WTC11 (cell line): ENCODE measurements around the gene ZNF771. TPM values are rescaled to one million over a fixed set of nuclear protein-coding genes. Genes with fewer than 3 reads are reported as not detected.

Source experiments
- ATAC-seq: fragments of 200-7000 bp; cut with Tn5 transposase; 2 replicates; pipeline ENCODE4 v1.10.0; 2021; ENCODE audit warnings: mild to moderate bottlenecking, moderate library complexity
- CTCF ChIA-PET: fragments of 300-600 bp; sonication (Branson Sonifier 250); formaldehyde crosslinking; loops from one replicate; lab custom pipeline; 2021; ENCODE audit warnings: antibody characterized with exemption; lab: Charles Lee
- POLR2A ChIA-PET: fragments of 350-600 bp; sonication (Branson Sonifier 250); formaldehyde crosslinking; loops from one replicate; lab custom pipeline; 2021; ENCODE audit warnings: antibody characterized with exemption; lab: Charles Lee
- DNase-seq: peaks from one replicate; pipeline ENCODE4 v3.0.0; 2021; ENCODE audit warnings: low spot score
- H3K27ac Mint-ChIP-seq: 2 replicates; pipeline ENCODE4 v1.8.0; 2021; ENCODE audit warnings: mixed read lengths
- H3K27me3 Mint-ChIP-seq: 2 replicates; pipeline ENCODE4 v1.8.0; 2021; ENCODE audit warnings: low read depth, mild to moderate bottlenecking, moderate library complexity, mixed read lengths
- H3K36me3 Mint-ChIP-seq: 2 replicates; pipeline ENCODE4 v1.8.0; 2021; ENCODE audit warnings: mixed read lengths
- H3K4me1 Mint-ChIP-seq: 2 replicates; pipeline ENCODE4 v1.8.0; 2022; ENCODE audit warnings: mixed read lengths
- H3K4me3 Mint-ChIP-seq: 2 replicates; pipeline ENCODE4 v1.8.0; 2021; ENCODE audit warnings: mild to moderate bottlenecking, moderate library complexity, mixed read lengths
- H3K9me3 Mint-ChIP-seq: 2 replicates; pipeline ENCODE4 v1.8.0; 2021; ENCODE audit warnings: mixed read lengths
- EMX1 ChIP-seq: fragments of 250-450 bp; sonication (Bioruptor Pico); IDR thresholded peaks from 2 replicates; pipeline ENCODE4 v1.8.0; 2021; ENCODE audit warnings: mild to moderate bottlenecking
- FOXJ3 ChIP-seq: sonication (generic); formaldehyde crosslinking; IDR thresholded peaks from 2 replicates; pipeline ENCODE4 v1.9.0; 2021; ENCODE audit warnings: missing genetic modification reagents, mild to moderate bottlenecking, borderline replicate concordance
- GABPB1 ChIP-seq: sonication (generic); formaldehyde crosslinking; IDR thresholded peaks from 2 replicates; pipeline ENCODE4 v1.8.1; 2023; ENCODE audit warnings: mild to moderate bottlenecking, missing genetic modification reagents
- NR1H2 ChIP-seq: sonication (generic); formaldehyde crosslinking; IDR thresholded peaks from 2 replicates; pipeline ENCODE4 v1.9.0; 2021; ENCODE audit warnings: mild to moderate bottlenecking, moderate library complexity, missing genetic modification reagents
- SMAD3 ChIP-seq: sonication (generic); formaldehyde crosslinking; IDR thresholded peaks from 2 replicates; pipeline ENCODE4 v1.8.0; 2022; ENCODE audit warnings: missing genetic modification reagents, mild to moderate bottlenecking, borderline replicate concordance
- SP1 ChIP-seq: sonication (generic); formaldehyde crosslinking; conservative IDR thresholded peaks from 2 replicates; pipeline ENCODE4 v1.8.1; 2022; ENCODE audit warnings: missing genetic modification reagents
- TEAD1 ChIP-seq: sonication (generic); formaldehyde crosslinking; IDR thresholded peaks from 2 replicates; pipeline ENCODE4 v1.8.0; 2022; ENCODE audit warnings: mild to moderate bottlenecking, missing genetic modification reagents
- ZNF121 ChIP-seq: sonication (generic); formaldehyde crosslinking; IDR thresholded peaks from 2 replicates; pipeline ENCODE4 v1.8.0; 2023; ENCODE audit warnings: missing genetic modification reagents
- ZNF138 ChIP-seq: sonication (generic); formaldehyde crosslinking; conservative IDR thresholded peaks from 2 replicates; pipeline ENCODE4 v1.8.1; 2022; ENCODE audit warnings: mild to moderate bottlenecking, moderate library complexity, missing genetic modification reagents
- ZNF232 ChIP-seq: sonication (generic); formaldehyde crosslinking; IDR thresholded peaks from 2 replicates; pipeline ENCODE4 v1.8.0; 2022; ENCODE audit warnings: mild to moderate bottlenecking, missing genetic modification reagents
- ZNF416 ChIP-seq: fragments of 250-450 bp; sonication (Bioruptor Pico); IDR thresholded peaks from 2 replicates; pipeline ENCODE4 v1.9.0; 2021; ENCODE audit warnings: mild to moderate bottlenecking, inconsistent platforms
- total RNA-seq: library from RNA; stranded (reverse); gene quantifications from 3 replicates; pipeline ENCODE4 v1.2.3, GENCODE V29; 2021
- TF ChIP-seq, protein P1 (sequence below): sonication (generic); formaldehyde crosslinking; IDR thresholded peaks from 2 replicates; pipeline ENCODE4 v1.8.1; 2023; ENCODE audit warnings: mild to moderate bottlenecking, moderate library complexity, missing genetic modification reagents
- TF ChIP-seq, protein P2 (sequence below): sonication (generic); formaldehyde crosslinking; IDR thresholded peaks from 2 replicates; pipeline ENCODE4 v1.8.0; 2022; ENCODE audit warnings: mild to moderate bottlenecking, missing genetic modification reagents
- TF ChIP-seq, protein P3 (sequence below): sonication (generic); formaldehyde crosslinking; IDR thresholded peaks from 2 replicates; pipeline ENCODE4 v1.8.0; 2023; ENCODE audit warnings: missing genetic modification reagents
- TF ChIP-seq, protein P4 (sequence below): sonication (generic); formaldehyde crosslinking; IDR thresholded peaks from 2 replicates; pipeline ENCODE4 v1.8.0; 2022; ENCODE audit warnings: missing genetic modification reagents
- TF ChIP-seq, protein P5 (sequence below): fragments of 250-450 bp; sonication (Bioruptor Pico); IDR thresholded peaks from 2 replicates; pipeline ENCODE4 v1.9.0; 2021; ENCODE audit warnings: mild to moderate bottlenecking
- TF ChIP-seq, protein P6 (sequence below): fragments of 250-450 bp; sonication (Bioruptor Pico); IDR thresholded peaks from 2 replicates; pipeline ENCODE4 v1.9.0; 2021; ENCODE audit warnings: mild to moderate bottlenecking

ZNF771 gene
- total RNA-seq, 1 experiment from 2014 or later: 10.0 TPM

DNA sequence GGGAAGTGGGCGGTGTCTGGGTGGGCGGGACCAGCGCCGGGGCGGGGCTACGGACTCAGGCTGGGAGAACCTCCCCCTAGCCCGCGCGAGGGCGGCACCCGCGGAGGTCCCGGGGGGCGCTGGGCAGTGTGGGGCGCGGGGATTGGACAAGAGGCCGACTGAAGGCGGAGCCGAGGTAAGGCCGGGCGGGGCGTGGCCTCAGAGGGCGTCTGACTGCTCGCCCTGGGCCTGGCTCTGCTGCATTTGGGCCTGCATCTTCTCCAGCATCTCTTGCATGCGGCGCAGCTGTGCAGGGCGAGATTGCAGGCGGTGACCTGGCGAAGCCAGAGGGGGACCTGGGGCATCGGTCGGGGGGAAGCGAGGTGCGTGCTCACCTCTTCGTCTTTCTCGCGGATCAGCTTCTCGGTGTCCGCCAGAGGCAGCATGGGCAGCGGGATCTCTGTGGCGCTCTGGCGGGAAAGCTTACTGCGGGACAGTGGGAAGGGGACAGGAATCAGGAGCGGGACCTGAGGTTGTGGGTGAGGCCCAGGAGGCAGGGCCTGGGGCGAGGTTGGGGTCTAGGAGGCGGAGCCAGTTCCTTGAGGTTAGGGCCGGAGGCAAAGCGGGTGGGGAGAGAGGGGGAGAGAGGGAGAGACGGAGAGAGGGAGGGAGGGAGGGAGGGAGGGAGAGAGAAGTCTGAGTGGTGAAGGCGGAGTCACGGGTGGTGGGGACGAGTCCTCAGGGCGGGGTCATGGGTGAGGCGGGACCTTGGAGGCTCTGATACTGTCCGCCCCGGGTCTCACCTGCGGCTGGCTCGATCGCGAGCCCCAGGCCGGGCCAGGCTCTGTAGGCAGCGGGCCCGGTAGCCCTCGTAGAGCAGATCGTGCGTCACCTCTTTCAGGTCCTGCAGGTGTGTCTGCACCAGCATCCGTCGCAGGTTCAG, 28.9 kb upstream of the ZNF771 start (continued):
- TF ChIP-seq, protein P1, sequence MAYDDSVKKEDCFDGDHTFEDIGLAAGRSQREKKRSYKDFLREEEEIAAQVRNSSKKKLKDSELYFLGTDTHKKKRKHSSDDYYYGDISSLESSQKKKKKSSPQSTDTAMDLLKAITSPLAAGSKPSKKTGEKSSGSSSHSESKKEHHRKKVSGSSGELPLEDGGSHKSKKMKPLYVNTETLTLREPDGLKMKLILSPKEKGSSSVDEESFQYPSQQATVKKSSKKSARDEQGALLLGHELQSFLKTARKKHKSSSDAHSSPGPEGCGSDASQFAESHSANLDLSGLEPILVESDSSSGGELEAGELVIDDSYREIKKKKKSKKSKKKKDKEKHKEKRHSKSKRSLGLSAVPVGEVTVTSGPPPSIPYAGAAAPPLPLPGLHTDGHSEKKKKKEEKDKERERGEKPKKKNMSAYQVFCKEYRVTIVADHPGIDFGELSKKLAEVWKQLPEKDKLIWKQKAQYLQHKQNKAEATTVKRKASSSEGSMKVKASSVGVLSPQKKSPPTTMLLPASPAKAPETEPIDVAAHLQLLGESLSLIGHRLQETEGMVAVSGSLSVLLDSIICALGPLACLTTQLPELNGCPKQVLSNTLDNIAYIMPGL: no peak; the same call in 1 of the 2 replicates
- TF ChIP-seq, protein P2, sequence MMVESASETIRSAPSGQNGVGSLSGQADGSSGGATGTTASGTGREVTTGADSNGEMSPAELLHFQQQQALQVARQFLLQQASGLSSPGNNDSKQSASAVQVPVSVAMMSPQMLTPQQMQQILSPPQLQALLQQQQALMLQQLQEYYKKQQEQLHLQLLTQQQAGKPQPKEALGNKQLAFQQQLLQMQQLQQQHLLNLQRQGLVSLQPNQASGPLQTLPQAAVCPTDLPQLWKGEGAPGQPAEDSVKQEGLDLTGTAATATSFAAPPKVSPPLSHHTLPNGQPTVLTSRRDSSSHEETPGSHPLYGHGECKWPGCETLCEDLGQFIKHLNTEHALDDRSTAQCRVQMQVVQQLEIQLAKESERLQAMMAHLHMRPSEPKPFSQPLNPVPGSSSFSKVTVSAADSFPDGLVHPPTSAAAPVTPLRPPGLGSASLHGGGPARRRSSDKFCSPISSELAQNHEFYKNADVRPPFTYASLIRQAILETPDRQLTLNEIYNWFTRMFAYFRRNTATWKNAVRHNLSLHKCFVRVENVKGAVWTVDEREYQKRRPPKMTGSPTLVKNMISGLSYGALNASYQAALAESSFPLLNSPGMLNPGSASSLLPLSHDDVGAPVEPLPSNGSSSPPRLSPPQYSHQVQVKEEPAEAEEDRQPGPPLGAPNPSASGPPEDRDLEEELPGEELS (CRISPR knock-in tag): peak; percentile 94
- no peak for TF ChIP-seq ZNF138
- TF ChIP-seq NR1H2: no peak
- TF ChIP-seq TEAD1 (CRISPR knock-in tag): peak; percentile 37; the same call in 1 of the 2 replicates
- TF ChIP-seq ZNF416 (CRISPR knock-in tag): 0 out of 2 replicates have a peak, but pooled peaks have one; percentile 7
- TF ChIP-seq, protein P3, sequence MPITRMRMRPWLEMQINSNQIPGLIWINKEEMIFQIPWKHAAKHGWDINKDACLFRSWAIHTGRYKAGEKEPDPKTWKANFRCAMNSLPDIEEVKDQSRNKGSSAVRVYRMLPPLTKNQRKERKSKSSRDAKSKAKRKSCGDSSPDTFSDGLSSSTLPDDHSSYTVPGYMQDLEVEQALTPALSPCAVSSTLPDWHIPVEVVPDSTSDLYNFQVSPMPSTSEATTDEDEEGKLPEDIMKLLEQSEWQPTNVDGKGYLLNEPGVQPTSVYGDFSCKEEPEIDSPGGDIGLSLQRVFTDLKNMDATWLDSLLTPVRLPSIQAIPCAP (CRISPR knock-in tag): peak; percentile 85
- no peak for TF ChIP-seq EMX1 (CRISPR knock-in tag)
- no peak for TF ChIP-seq SMAD3 (CRISPR knock-in tag)
- 0 out of 2 replicates have a peak, but pooled peaks have one; percentile 50 for TF ChIP-seq GABPB1
- TF ChIP-seq, protein P4, sequence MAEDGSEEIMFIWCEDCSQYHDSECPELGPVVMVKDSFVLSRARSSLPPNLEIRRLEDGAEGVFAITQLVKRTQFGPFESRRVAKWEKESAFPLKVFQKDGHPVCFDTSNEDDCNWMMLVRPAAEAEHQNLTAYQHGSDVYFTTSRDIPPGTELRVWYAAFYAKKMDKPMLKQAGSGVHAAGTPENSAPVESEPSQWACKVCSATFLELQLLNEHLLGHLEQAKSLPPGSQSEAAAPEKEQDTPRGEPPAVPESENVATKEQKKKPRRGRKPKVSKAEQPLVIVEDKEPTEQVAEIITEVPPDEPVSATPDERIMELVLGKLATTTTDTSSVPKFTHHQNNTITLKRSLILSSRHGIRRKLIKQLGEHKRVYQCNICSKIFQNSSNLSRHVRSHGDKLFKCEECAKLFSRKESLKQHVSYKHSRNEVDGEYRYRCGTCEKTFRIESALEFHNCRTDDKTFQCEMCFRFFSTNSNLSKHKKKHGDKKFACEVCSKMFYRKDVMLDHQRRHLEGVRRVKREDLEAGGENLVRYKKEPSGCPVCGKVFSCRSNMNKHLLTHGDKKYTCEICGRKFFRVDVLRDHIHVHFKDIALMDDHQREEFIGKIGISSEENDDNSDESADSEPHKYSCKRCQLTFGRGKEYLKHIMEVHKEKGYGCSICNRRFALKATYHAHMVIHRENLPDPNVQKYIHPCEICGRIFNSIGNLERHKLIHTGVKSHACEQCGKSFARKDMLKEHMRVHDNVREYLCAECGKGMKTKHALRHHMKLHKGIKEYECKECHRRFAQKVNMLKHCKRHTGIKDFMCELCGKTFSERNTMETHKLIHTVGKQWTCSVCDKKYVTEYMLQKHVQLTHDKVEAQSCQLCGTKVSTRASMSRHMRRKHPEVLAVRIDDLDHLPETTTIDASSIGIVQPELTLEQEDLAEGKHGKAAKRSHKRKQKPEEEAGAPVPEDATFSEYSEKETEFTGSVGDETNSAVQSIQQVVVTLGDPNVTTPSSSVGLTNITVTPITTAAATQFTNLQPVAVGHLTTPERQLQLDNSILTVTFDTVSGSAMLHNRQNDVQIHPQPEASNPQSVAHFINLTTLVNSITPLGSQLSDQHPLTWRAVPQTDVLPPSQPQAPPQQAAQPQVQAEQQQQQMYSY: no peak
- TF ChIP-seq, protein P5, sequence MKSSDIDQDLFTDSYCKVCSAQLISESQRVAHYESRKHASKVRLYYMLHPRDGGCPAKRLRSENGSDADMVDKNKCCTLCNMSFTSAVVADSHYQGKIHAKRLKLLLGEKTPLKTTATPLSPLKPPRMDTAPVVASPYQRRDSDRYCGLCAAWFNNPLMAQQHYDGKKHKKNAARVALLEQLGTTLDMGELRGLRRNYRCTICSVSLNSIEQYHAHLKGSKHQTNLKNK: 0 out of 2 replicates have a peak, but pooled peaks have one; percentile 34
- TF ChIP-seq ZNF121: 0 out of 2 replicates have a peak, but pooled peaks have one; percentile 62
- TF ChIP-seq FOXJ3: no peak

DNA sequence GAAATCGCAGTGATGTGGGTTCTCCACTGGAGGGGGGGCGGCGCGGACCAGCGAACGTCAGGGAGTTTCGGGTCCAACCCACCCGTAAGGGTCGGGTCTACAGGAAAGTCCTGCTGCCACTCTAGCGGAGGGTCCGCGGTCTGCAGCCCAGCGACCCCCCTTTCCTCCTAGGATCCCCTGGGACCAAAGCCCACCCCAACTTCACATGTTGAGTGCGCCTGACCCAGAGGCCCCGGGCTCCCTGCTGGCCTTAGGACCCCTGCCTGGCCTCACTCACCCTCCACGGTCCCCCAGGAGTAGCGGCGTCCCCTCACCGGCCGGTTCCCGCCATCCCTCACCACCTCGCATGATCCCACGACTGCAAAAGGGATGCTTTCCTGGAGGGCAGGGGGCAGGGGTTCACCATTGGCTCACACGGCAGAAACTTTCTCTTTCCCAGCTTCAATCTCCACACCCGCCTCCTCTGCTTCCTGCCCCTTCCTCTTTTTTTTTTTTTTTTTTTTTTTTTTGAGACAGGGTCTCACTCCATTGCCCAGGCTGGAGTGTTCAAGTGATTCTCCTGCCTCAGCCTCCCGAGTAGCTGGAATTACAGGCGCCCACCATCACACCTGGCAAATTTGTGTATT, 28.1 kb upstream of the ZNF771 start:
- Mint-ChIP-seq H3K27me3 (peaks cover 7% of the 10 kb centered on the region), H3K4me1 (peaks cover 14% of the 10 kb centered on the region), H3K36me3 (0 out of 2 replicates have a peak, but pooled peaks cover 2% of the 10 kb centered on the region), H3K27ac (peak overlapping the region; percentile 89), H3K9me3 (no peaks in the 10 kb centered on the region), H3K4me3 (peak overlapping the region; percentile 96)
- CTCF ChIA-PET: interaction anchor here (1.6 kb wide), 2 partner anchors 16 to 30 kb away, joined by 6 to 7 read pairs; partner anchors contain the start of gene ZNF48
- POLR2A ChIA-PET: interaction anchor here (0.8 kb wide), 1 partner anchor 16 kb away, joined by 4 read pairs; the partner anchor contains the start of gene ZNF48
- ATAC-seq: no peak
- DNase-seq: no peak
- TF ChIP-seq ZNF232 (CRISPR knock-in tag) (0 out of 2 replicates have a peak, but pooled peaks have one; percentile 28), ZNF416 (CRISPR knock-in tag) (0 out of 2 replicates have a peak, but pooled peaks have one; percentile 1), SP1 (0 out of 2 replicates have a peak, but pooled peaks have one; percentile 5)
- TF ChIP-seq, protein P6, sequence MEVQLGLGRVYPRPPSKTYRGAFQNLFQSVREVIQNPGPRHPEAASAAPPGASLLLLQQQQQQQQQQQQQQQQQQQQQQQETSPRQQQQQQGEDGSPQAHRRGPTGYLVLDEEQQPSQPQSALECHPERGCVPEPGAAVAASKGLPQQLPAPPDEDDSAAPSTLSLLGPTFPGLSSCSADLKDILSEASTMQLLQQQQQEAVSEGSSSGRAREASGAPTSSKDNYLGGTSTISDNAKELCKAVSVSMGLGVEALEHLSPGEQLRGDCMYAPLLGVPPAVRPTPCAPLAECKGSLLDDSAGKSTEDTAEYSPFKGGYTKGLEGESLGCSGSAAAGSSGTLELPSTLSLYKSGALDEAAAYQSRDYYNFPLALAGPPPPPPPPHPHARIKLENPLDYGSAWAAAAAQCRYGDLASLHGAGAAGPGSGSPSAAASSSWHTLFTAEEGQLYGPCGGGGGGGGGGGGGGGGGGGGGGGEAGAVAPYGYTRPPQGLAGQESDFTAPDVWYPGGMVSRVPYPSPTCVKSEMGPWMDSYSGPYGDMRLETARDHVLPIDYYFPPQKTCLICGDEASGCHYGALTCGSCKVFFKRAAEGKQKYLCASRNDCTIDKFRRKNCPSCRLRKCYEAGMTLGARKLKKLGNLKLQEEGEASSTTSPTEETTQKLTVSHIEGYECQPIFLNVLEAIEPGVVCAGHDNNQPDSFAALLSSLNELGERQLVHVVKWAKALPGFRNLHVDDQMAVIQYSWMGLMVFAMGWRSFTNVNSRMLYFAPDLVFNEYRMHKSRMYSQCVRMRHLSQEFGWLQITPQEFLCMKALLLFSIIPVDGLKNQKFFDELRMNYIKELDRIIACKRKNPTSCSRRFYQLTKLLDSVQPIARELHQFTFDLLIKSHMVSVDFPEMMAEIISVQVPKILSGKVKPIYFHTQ: no peak
